Prostate gland (tissue), 2 donors: ENCODE results near the gene CCL19.

Source experiments
- POLR2A ChIP-seq: fragments of 450-650 bp; IDR thresholded peaks from one replicate; pipeline ENCODE4 v1.6.1; 2016; ENCODE audit warnings: antibody characterized with exemption, mild to moderate bottlenecking
- POLR2AphosphoS5 ChIP-seq: sonication (generic); formaldehyde crosslinking; IDR thresholded peaks from one replicate; pipeline ENCODE4 v1.6.1; 2017; ENCODE audit warnings: antibody characterized with exemption
- TF ChIP-seq, protein P1 (sequence below), 4 experiments: fragments of 200-600 bp in 2 of 4; fragments of 450-650 bp in 2 of 4; sonication (generic) in 2 of 4; IDR thresholded peaks; 1 replicate in 3 of 4; 2 replicates in 1 of 4; pipeline ENCODE4 v1.5.1; 2016 to 2019; ENCODE audit warnings: antibody characterized with exemption in 4 of 4, mild to moderate bottlenecking in 2 of 4, moderate library complexity in 2 of 4

DNA sequence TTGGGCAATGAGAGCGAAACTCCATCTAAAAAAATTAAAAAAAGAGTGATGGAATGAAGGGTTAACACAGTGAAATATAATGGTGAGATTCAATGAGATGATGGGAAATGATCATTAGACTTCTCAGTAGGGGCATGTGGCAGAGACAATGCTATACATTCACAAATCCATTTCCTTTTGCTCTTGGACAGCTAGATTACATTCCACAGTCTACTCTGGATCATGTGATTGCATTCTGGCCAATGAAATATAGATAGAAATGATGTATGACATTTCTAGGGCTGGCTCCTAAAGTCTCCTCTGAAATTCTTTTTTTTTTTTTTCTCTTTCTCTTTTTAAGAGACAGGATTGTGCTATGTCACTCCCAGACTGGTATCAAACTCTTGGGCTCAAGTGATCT, 48.4 kb downstream of the CCL19 start:
- TF ChIP-seq, protein P1, sequence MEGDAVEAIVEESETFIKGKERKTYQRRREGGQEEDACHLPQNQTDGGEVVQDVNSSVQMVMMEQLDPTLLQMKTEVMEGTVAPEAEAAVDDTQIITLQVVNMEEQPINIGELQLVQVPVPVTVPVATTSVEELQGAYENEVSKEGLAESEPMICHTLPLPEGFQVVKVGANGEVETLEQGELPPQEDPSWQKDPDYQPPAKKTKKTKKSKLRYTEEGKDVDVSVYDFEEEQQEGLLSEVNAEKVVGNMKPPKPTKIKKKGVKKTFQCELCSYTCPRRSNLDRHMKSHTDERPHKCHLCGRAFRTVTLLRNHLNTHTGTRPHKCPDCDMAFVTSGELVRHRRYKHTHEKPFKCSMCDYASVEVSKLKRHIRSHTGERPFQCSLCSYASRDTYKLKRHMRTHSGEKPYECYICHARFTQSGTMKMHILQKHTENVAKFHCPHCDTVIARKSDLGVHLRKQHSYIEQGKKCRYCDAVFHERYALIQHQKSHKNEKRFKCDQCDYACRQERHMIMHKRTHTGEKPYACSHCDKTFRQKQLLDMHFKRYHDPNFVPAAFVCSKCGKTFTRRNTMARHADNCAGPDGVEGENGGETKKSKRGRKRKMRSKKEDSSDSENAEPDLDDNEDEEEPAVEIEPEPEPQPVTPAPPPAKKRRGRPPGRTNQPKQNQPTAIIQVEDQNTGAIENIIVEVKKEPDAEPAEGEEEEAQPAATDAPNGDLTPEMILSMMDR (IDR thresholded peaks at IDR 0.05), result no peak
- no peak for TF ChIP-seq POLR2A
- TF ChIP-seq POLR2AphosphoS5, result no peak
